Tibial nerve (tissue), 4 donors: ENCODE measurements around the gene INIP. TPM values are rescaled to one million over a fixed set of nuclear protein-coding genes. Genes with fewer than 3 reads are reported as not detected.
"Not testable (repeated sequence)": the region's sequence is repeated elsewhere in the genome, so short reads cannot be mapped to it uniquely, and the experiment has no call there.

ENCODE experiments used
- DNase-seq, 2 donors: peaks; one replicate each; pipeline ENCODE4 v3.0.0-alpha.2; 2019; ENCODE audit warnings: low spot score in 2 of 2
- H3K27ac ChIP-seq, 4 donors: fragments of 200-600 bp; sonication (generic) in 3 of 4; one replicate each; pipeline ENCODE4 v1.5.1; 2017 to 2019; ENCODE audit warnings: mild to moderate bottlenecking in 1 of 4
- H3K27me3 ChIP-seq, 2 donors: fragments of 200-600 bp; sonication (generic) in 1 of 2; one replicate each; pipeline versions ENCODE4 v1.5.1 to v1.6.0; 2017 to 2019
- H3K36me3 ChIP-seq, 3 donors: fragments of 200-600 bp; sonication (generic); one replicate each; pipeline ENCODE4 v1.5.1; 2018 to 2019
- H3K4me1 ChIP-seq, 4 donors: fragments of 200-600 bp; sonication (generic) in 3 of 4; one replicate each; pipeline ENCODE4 v1.5.1; 2017 to 2019
- H3K4me3 ChIP-seq, 4 donors: fragments of 200-600 bp; sonication (generic) in 3 of 4; one replicate each; pipeline ENCODE4 v1.5.1; 2017 to 2019; ENCODE audit warnings: mild to moderate bottlenecking in 1 of 4, moderate library complexity in 1 of 4
- H3K9me3 ChIP-seq, 4 donors: fragments of 200-600 bp; sonication (generic) in 3 of 4; one replicate each; pipeline ENCODE4 v1.5.1; 2017 to 2019
- CTCF ChIP-seq, 5 experiments: fragments of 200-600 bp in 3 of 5; fragments of 450-650 bp in 2 of 5; sonication (generic) in 3 of 5; IDR thresholded peaks; one replicate each; pipeline ENCODE4 v1.5.1; 2016 to 2019; ENCODE audit warnings: antibody characterized with exemption in 5 of 5, mild to moderate bottlenecking in 3 of 5, moderate library complexity in 2 of 5
- EP300 ChIP-seq, 2 donors: sonication (generic); formaldehyde crosslinking; IDR thresholded peaks; one replicate each; pipeline ENCODE4 v1.6.1; 2017; ENCODE audit warnings: antibody characterized with exemption in 2 of 2, mild to moderate bottlenecking in 1 of 2
- POLR2A ChIP-seq, 2 donors: fragments of 450-650 bp; IDR thresholded peaks; one replicate each; pipeline ENCODE4 v1.6.1; 2017; ENCODE audit warnings: antibody characterized with exemption in 2 of 2, mild to moderate bottlenecking in 2 of 2, moderate library complexity in 2 of 2
- WGBS, 2 donors: methylation state at CpG; one replicate each; pipeline ENCODE4 v1.1.5; 2018; 5-methylcytosine and 5-hydroxymethylcytosine counted together
- total RNA-seq, 4 donors: library from RNA; depleted of rRNA; stranded (reverse); fragments of >200 nt; gene quantifications; one replicate each; pipeline ENCODE4 v1.1.0, GENCODE V29; 2016

Gene INIP
- total RNA-seq, 4 donors from 2014 or later: 18.4 to 28.5 (median 24.9) TPM

DNA sequence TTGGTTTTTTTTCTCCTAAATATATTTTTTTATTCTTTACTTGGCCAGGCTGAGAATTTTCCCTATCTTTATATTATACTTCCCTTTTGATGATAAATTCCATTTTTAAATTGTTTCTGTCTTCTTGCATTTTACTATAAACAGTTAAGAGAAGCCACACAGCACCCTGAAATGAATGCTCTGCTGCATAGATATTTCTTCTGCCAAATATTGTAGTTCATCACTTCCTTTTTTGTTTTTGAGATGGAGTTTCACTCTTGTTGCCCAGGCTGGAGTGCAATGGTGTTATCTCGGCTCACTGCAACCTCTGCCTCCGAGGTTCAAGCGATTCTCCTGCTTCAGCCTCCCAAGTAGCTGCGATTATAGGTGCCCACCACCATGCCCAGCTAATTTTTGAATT is 8.5 kb upstream of the INIP start:
- WGBS, 2 donors: 85 to 87% methylated on average over 4 of the region's 4 CpGs
- TF ChIP-seq POLR2A (IDR thresholded peaks at IDR 0.05): no peak
- no peak for TF ChIP-seq CTCF (IDR thresholded peaks at IDR 0.05)
- TF ChIP-seq EP300 (IDR thresholded peaks at IDR 0.05): no peak
- DNase-seq: no peak
- Histone ChIP-seq H3K4me1 (no peaks in the 10 kb centered on the region), H3K4me3 (no peak overlapping the region), H3K9me3 (no peaks in the 10 kb centered on the region), H3K27me3 (no peaks in the 10 kb centered on the region), H3K27ac (peak overlapping the region in 2 of 4 donors; percentile 7 to 43), H3K36me3 (no peaks in the 10 kb centered on the region)

DNA sequence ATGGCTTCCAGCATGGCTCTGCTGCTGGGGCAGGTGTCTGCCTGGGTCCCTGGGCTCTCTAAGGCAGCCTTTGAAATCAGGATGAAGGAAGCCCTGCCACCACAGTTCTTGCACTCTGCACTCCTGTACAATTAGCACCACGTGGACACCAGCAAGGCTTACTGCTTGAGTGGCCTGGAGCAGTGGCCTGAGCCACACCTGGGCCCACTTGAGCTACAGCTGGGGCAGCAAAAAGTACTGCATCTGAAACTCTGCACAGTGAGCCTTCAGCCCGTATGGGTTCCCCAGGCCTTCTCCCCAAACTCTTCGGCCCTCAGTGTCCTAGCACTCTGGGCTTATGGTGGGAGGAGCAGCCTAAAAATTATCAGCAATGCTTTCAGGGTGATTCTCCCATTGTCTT is 8.0 kb upstream of the INIP start:
- TF ChIP-seq EP300 (IDR thresholded peaks at IDR 0.05): no peak
- TF ChIP-seq POLR2A (IDR thresholded peaks at IDR 0.05): no peak
- no peak for TF ChIP-seq CTCF (IDR thresholded peaks at IDR 0.05)
- Histone ChIP-seq H3K9me3 (no peaks in the 10 kb centered on the region), H3K36me3 (no peaks in the 10 kb centered on the region), H3K4me1 (no peaks in the 10 kb centered on the region), H3K4me3 (no peak overlapping the region), H3K27me3 (no peaks in the 10 kb centered on the region), H3K27ac (peak overlapping the region in 1 of 4 donors; percentile 43)
- no peak for DNase-seq
- WGBS, 2 donors: 65 to 87% methylated on average over 3 of the region's 3 CpGs

DNA sequence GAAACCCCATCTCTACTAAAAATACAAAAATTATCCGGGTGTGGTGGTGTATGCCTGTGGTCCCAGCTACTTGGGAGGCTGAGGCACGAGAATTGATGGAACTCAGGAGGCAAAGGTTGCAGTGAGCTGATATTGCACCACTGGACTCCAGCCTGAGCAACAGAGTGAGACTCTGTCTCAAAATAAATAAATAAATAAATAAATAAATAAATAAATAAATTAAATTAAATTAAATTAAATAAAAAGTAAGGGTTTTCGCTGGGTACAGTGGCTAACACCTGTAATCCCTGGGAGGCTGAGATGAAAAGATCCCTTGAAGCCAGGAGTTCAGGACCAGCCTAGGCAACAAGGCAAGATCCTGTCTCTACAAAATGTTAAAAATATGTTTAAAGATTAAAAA is 4.8 kb upstream of the INIP start:
- H3K4me1 ChIP-seq, H3K27me3 ChIP-seq, H3K9me3 ChIP-seq, H3K36me3 ChIP-seq, H3K27ac ChIP-seq, H3K4me3 ChIP-seq, DNase-seq: not testable (repeated sequence)
- 95 to 96% methylated on average over 3 of the region's 3 CpGs for WGBS, 2 donors

GRCh38 chr9:112720113-112720780 is 2.3 kb upstream of the INIP start:
- no peak overlapping the region for H3K27ac ChIP-seq
- H3K36me3 ChIP-seq: peaks cover 0 to 3% (median 0%) of the 10 kb centered on the region in 3 donors
- H3K27me3 ChIP-seq: no peaks in the 10 kb centered on the region
- no peak for DNase-seq
- 84 to 85% methylated on average over 4 of the region's 4 CpGs for WGBS, 2 donors
- H3K9me3 ChIP-seq: no peaks in the 10 kb centered on the region
- H3K4me1 ChIP-seq: peaks cover 0 to 20% (median 11%) of the 10 kb centered on the region in 4 donors
- no peak overlapping the region for H3K4me3 ChIP-seq
- TF ChIP-seq EP300 (IDR thresholded peaks at IDR 0.05): no peak
- no peak for TF ChIP-seq POLR2A (IDR thresholded peaks at IDR 0.05)
- no peak for TF ChIP-seq CTCF (IDR thresholded peaks at IDR 0.05)

DNA sequence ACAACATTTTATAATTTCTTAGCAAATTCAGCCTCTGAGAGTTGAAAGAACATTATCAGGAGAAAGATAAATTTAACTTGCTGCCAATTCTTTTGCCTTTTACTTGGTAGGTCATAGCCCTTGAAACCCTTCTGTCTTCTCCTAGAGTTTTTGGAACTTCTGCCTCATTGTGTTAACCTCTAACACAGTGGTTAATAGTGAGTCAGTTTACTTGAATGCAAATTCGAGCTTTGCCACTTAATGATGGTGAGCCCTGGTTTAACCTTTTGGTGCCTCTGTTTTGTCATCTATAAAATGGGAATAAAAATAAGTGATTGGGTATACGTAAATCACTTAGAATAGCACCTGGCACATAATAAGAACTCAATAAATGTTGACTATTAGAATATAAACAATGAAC is 1.8 kb upstream of the INIP start:
- 44 to 53% methylated on average over 2 of the region's 2 CpGs for WGBS, 2 donors
- peak overlapping the region in 3 of 4 donors; percentile 30 to 95 (median 59) for H3K27ac ChIP-seq

More for the DNA sequence above, 1.8 kb upstream of the INIP start:
- Histone ChIP-seq H3K27me3 (no peaks in the 10 kb centered on the region), H3K4me1 (peaks cover 0 to 20% (median 11%) of the 10 kb centered on the region in 4 donors), H3K36me3 (peaks cover 0 to 3% (median 0%) of the 10 kb centered on the region in 3 donors), H3K9me3 (no peaks in the 10 kb centered on the region), H3K4me3 (no peak overlapping the region)
- TF ChIP-seq EP300 (IDR thresholded peaks at IDR 0.05): no peak
- TF ChIP-seq POLR2A (IDR thresholded peaks at IDR 0.05): no peak
- no peak for TF ChIP-seq CTCF (IDR thresholded peaks at IDR 0.05)
- no peak for DNase-seq
